Bronchial epithelial cell (primary cell): ENCODE data around the gene CXXC4. TPM values are rescaled to one million over a fixed set of nuclear protein-coding genes. Genes with fewer than 3 reads are reported as not detected.

Experiments used
- DNase-seq: peaks from one replicate; pipeline ENCODE4 v3.0.0-alpha.2; 2010; ENCODE audit warnings: low read depth
- FAIRE-seq: peaks from 2 replicates; lab custom pipeline; 2011; peaks lifted over from hg19 to GRCh38; lab: Jason Lieb, UNC
- H3K27me3 ChIP-seq: 2 replicates; pipeline ENCODE4 v1.5.1; 2011; ENCODE audit warnings: low read length; ENCODE audit not compliant: control insufficient read depth, insufficient read depth
- H3K36me3 ChIP-seq: 2 replicates; pipeline ENCODE4 v1.5.1; 2011; ENCODE audit warnings: low read length; ENCODE audit not compliant: control insufficient read depth, insufficient read depth
- H3K4me3 ChIP-seq: 2 replicates; pipeline ENCODE4 v1.5.1; 2011; ENCODE audit warnings: mild to moderate bottlenecking, low read depth, low read length, control low read depth
- CTCF ChIP-seq: IDR thresholded peaks from 2 replicates; pipeline ENCODE4 v1.5.1; 2011; ENCODE audit warnings: mild to moderate bottlenecking, moderate library complexity, low read length, control low read depth, inconsistent platforms; ENCODE audit not compliant: insufficient read depth, severe bottlenecking
- total RNA-seq: library from RNA; depleted of rRNA; stranded (reverse); fragments of >200 nt; gene quantifications from 2 replicates; pipeline ENCODE4 v1.2.1, GENCODE V29; 2014

CXXC4 gene
- under 0.01 TPM in 1 of 2 replicates, not detected in the other for total RNA-seq

- H3K27me3 ChIP-seq, result peaks cover 2% of the 10 kb centered on the region
Observed at GRCh38 chr4:104494822-104495559, at the start of gene CXXC4. CXXC4 (minus strand) TSS chr4:104494894; CDS start chr4:104491802, 3,092 bp downstream.

GRCh38 chr4:104533156-104533555, 38.5 kb upstream of the CXXC4 start:
- TF ChIP-seq CTCF, result no peak
- DNase-seq (no peak), FAIRE-seq (no peak)
- no peaks in the 10 kb centered on the region for H3K36me3 ChIP-seq
- H3K27me3 ChIP-seq, result no peaks in the 10 kb centered on the region
- no peak overlapping the region for H3K4me3 ChIP-seq

More at GRCh38 chr4:104494822-104495559, at the start of gene CXXC4:
- DNase-seq, result peak; percentile 5
- no peak for FAIRE-seq
- no peak for TF ChIP-seq CTCF
- Histone ChIP-seq H3K4me3 (peak within 1 kb of the TSS; percentile 43), H3K36me3 (no peaks in the 10 kb centered on the region)

- Histone ChIP-seq H3K4me3 (no peak overlapping the region), H3K36me3 (no peaks in the 10 kb centered on the region), H3K27me3 (no peaks in the 10 kb centered on the region)
- FAIRE-seq (no peak), DNase-seq (no peak)
- no peak for TF ChIP-seq CTCF
Observed at GRCh38 chr4:104532677-104533076, 38.0 kb upstream of the CXXC4 start.

GRCh38 chr4:104531390-104531789, 36.7 kb upstream of the CXXC4 start:
- FAIRE-seq (no peak), DNase-seq (no peak)
- no peak for TF ChIP-seq CTCF
- Histone ChIP-seq H3K27me3 (no peaks in the 10 kb centered on the region), H3K4me3 (no peak overlapping the region), H3K36me3 (no peaks in the 10 kb centered on the region)

- H3K4me3 ChIP-seq, result no peak overlapping the region
- no peaks in the 10 kb centered on the region for H3K36me3 ChIP-seq
- no peaks in the 10 kb centered on the region for H3K27me3 ChIP-seq
- no peak for TF ChIP-seq CTCF
- DNase-seq, result no peak
- no peak for FAIRE-seq
Observed at GRCh38 chr4:104530426-104530825, 35.7 kb upstream of the CXXC4 start.

- Histone ChIP-seq H3K27me3 (no peaks in the 10 kb centered on the region), H3K4me3 (no peak overlapping the region), H3K36me3 (no peaks in the 10 kb centered on the region)
- TF ChIP-seq CTCF, result no peak
- FAIRE-seq, result no peak
- DNase-seq, result peak; percentile 60
Observed at GRCh38 chr4:104524591-104524990, 29.9 kb upstream of the CXXC4 start.
